HG02759 (cell line): ENCODE results near the gene APMAP.

Source experiments
- ATAC-seq: cut with Tn5 transposase; IDR thresholded peaks from one replicate; pipeline ENCODE4 v1.9.1; 2021; ENCODE audit warnings: mild to moderate bottlenecking, moderate library complexity; ENCODE audit not compliant: unreplicated experiment

APMAP gene, protein sequence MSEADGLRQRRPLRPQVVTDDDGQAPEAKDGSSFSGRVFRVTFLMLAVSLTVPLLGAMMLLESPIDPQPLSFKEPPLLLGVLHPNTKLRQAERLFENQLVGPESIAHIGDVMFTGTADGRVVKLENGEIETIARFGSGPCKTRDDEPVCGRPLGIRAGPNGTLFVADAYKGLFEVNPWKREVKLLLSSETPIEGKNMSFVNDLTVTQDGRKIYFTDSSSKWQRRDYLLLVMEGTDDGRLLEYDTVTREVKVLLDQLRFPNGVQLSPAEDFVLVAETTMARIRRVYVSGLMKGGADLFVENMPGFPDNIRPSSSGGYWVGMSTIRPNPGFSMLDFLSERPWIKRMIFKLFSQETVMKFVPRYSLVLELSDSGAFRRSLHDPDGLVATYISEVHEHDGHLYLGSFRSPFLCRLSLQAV

DNA sequence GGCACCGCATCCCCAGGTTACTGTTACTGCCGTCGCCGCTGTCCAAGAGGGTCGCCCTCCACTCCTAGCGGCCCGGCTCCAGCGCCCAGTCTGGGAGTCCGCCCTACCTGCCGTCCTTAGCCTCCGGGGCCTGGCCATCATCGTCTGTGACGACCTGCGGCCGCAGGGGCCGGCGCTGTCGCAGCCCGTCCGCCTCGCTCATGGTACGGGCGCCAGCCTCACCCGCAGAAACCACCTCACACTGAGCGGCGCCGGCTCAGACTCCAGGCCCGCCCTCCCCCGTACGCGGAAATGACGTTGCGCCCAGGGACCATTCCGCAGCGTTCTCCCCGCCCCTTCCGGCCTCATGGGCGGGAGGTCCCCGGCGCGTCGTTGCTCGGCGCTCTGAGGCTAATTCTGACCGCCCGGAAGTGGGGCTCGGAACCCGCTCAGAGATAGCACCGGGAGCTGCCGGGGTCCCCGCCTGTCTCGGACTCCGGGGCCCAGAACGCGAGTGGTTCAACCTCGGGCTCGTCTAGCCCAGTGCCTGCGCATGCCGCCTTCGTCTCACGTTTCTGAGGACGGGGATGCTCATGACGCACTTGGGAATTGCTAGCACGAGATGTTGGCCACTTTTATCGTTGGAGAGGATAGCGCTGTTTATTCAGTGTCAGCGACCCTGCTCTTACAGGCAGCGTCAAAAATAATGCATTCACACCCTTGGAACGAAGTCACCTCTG, at the start of gene APMAP:
Gene APMAP (minus strand): TSS at position 265 of the 719 bp plus-strand sequence. CDS start 63 bp downstream, at position 202.
- peak; percentile 96 for ATAC-seq

DNA sequence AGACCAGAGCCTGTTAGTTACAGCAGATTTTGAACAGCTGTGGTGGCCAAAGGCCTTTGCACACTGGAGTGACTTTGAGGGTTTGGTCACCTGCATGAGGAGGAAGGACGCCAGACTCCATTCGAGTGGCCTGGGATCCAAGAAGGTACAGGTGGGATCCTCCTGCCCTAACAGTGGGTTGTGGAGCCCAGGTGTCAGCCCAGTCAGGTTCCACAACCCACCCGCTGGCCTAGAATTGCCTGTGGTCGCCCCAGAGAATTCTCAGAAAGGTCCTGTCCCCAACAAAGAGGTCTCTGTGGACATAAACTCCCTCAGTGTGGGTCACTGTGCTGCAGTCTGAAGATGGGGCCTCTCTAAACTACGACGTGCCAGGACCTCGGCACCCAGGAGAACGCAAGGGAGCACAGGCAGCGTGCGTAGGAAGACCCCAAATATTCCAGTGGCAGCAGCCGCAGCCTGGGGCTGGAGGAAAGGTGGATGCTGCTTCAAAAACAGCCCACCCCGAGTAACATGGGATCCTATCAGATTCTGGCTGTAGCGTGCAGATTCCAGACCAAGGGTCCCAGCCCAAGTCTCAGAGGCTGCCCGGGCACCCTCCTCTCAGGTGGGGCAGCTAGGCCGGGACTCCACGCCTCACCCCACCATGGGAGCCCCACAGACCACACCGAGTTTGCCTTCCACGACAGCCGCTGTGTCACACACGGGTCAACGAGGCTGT, 49.4 kb upstream of the APMAP start:
- ATAC-seq: no peak

DNA sequence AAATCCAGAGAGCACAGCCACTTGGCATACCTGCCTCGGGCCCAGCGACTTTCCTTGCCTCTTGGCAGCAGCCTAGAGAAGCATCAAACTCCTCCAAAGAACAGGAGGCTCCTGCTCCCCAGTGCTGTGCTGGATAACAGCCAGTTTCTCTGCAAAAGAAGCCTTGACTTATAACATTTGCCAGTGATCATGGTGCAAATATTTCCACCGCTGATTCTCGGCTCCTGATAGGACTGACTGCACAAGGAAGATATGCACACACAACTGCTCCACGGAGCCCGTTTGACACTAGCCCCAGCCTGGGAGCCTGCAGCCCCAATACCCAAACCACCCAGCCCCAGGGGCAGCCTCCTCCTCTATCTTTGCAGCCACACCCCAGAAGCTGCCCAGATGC, 47.9 kb upstream of the APMAP start:
- no peak for ATAC-seq

DNA sequence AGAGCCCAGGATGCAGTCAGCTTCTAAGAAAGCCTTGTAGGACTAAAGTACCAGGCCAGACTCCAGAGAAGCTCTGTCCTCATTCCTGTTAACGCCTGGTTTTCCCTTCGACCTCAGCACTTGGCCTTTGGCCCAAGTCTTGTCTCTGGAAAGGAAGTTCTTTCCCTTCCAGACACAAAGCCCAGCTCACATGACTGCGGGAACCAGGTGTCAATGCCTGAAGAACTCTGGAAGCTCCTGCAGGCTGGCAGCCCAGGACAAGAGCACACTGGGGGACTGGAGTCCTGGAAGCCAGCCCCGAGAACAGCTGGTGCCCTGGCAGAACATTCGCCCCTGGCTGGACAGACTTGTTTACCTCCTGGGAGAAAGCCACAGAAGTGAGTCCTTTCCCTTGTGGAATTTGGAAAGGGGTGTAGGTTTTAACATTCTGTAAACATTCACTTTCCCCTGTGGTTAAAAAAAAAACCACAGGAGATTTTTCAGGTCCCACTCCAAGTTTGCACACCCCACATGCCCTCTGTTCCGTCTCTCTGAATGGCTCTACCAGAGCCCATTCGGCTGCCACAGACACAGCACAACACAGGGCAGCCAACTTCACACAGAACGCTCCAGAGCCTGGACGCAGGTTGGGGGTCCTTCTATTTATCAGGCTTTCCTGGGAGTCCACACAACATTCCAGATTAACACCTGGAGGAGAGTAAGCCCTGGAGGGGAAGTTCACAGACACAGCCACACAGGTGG, 47.3 kb upstream of the APMAP start:
- ATAC-seq: no peak

DNA sequence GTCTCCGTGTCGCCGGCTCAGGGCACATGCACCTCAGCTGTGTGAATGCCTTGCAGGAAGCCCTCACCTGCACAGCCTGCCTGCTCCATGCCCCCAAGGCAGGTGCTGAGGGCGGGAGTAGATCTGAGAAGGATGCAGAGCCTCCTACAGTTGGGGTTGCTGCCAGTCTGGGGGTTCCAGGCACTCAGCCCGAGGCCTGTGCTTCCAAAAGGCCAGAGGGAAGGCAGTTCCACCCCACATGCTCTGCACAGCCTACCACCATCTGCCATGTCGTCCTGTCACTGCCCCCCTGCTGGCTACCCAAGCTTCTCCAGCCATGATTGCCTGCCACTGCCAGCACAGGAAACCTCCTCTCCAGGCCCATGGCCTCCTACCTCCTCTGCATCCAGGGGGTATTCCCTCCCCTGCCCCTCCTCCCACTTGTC, 46.1 kb upstream of the APMAP start:
- no peak for ATAC-seq

DNA sequence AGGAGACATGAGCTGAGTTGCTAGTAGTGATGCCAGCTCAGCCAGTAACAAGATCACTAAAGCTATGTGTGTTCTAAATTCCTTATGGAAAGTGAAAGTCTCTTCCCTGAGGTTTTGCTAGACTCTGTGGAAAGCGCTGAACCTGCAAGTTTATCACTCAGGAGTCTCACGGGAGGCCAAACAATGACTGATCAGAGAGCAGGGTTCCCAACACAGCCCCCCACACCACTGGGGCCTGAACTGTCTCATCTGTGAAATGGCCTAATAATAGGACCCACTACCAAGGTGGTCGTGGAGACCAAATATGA, 45.5 kb upstream of the APMAP start:
- ATAC-seq: no peak

DNA sequence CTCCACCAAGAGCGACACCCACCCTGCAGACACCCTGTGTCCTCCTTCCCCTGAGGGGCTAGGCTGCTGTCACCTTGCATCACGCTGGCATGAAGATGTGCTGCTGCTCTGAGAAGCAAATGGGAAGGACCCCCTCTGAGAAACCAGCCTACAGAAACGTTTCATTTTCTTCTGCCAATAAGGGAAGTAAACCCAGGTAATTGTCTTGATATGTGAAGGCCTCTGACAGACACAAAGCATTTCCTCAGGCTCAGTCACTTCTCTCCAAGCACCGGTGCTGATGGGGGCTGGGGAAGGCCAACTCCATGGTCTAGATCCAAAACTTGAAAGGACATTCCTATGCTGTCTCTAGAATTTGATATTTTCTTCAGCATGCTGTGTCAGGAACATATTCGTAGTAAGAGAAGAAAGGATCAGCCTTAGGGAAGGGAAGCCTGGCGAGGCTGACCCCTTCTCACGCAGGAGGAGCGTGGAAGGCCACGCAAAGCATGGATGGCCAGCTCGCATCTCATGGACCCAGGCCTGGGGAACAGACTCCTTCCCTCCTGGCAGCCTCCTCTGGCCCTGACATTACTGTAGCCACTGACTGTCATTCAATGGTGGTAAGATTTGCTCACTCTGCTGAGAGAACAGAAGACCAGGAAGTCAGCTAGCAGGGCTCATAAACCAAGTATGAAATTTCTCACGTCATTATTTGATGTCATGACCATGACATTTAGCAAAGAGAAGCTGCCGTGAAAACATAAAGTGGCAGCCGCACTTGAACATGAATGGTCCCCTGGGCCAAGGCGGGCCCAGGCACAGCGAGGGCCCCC, 44.9 kb upstream of the APMAP start:
- ATAC-seq: no peak

DNA sequence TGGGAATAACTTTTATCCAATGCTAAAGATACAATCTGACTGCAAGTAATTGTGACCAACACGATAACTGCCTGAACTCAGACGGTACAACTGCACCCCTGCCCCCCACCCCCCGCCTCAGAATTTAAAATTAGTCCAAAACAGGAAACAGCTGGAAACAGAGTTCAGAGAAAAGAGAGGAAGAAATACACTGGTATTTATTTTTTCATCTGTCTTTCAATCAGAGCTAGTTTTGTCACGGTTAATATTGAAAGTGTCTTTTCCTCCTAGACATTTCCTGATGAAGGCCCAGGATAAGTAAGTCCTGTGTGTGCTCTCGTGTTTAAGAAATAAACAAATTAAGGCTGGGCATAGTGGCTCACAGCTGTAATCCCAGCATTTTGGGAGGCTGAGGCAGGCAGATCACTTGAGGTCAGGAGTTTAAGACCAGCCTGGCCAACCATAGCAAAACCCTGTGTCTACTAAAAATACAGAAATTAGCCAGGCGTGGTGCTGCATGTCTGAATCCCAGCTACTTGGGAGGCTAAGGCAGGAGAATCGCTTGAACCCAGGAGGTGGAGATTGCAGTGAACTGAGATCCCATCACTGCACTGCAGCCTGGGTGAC, 43.9 kb upstream of the APMAP start:
- ATAC-seq: no peak

DNA sequence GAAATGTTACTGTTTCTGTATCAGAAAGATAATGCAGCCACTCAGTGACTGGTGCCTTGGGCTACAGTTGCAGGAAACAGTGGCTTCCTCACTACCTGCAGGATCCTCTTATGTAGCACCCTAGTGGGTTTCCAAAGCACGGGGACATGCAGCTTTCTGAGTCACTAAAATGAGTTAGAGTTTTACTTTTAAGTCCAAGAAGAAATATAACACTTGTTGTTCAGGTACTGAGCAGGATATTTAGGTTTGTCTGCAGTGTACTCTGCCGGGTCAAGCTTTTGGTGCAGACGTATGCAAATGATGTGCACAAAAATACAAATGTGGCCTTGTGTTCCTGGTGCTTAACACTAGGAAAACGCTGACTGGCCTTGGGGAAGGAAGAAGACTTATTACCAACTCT, 43.4 kb upstream of the APMAP start:
- ATAC-seq: no peak

DNA sequence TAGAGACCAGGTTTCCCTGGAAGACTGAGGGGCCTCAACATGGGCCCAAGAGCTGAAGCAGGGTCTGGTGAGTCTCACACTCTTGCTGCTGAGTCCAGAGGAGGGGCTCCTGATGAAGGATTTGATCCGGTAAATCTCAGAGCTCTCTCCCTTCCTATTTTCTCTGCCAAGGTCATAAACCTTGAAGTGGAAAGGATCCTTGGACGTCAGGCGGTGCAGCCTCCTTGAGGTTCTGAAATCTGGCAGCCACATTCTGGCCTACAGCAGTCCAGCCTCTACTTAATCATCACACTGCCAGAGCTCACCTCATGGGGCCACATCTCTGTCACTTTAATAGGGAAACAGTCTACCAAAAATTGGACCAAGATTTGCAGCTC, 41.4 kb upstream of the APMAP start:
- no peak for ATAC-seq

DNA sequence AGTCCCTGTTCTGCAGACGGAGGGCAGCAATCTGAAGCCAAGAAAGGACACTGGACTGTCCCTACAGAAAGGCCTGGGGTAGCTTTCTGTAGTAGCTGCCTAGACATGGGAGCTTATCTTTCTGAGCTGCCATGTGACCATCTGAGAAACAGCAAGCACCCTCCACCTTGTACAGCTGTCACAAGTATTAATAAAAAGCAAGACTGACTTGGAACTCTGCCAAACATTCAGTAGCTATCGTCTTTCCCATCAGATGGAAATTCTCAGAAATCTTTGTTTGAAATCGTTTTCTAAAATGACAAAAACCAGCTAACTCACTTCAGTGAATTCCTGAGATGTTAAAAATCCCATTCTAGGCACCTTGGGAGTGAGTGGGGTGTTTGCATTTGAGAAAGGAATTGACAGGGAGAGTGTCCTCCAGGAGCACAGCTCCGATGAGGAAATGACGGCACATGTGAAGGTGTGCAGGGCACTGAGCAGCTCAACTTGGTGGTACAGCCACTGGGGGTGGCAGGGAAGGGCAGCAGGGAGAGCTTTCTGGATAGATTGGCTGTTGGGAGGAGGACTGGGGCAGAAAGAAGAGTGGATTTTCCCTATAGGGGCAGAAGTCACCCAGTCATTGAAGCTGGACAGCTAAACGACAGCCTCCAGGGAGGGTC, 40.8 kb upstream of the APMAP start:
- ATAC-seq: no peak

DNA sequence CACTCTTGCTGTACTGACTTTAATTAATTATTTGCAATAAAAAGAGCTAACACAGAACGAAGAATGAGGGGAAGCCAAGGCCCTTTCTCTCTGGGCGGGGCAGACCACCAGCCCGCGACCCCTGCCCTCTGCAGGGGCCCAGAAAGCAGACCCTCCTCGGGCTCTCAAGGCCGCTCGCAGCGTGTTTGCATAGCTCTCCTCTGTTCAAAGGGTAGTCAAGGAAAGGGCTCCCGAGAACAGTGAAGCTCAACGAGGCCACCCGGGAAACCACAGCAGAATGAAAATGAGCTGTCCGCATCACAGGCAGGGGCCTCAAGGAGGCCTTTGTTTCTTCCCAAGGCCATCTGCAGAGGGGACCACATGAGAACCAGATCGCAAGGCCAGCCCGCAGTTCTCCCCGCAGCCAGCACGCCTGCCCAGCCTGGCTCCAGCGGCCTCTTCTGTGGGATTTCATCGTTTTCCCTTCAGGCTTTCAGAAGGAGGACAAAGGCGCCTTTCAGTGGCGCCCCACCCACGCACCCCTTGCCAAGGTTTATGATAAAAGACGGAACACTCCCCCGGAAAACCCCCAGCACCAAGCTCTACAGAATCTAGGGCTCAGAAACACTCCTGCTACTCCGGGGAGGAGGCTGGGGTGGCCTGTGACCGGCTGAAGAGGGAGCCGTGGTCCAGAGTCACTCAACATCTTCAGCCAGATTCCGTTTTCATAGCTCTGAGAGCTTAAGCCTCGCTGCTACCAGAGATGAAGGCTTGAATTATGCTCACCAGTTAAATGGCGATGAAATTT, 40.1 kb upstream of the APMAP start:
- ATAC-seq: no peak

DNA sequence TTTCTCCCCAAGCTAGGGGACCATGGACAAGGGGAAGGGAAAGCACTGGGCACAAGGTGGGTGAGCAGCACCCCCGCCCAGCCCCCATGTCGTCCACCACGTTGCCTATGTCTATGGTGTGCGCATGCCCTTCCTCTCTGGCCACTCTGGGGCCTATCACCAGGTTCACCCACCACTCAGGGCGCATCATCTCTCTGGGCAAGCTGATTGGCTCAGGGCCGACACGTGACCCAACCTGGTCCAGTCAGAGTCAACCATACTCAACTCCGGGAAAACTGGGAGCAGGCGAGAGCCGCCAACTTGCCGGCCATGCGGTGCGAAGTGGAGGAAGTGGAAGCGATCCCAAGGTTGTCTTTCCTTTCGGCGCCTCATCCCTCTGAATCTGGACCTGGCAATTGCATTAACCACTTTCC, 39.5 kb upstream of the APMAP start:
- no peak for ATAC-seq

DNA sequence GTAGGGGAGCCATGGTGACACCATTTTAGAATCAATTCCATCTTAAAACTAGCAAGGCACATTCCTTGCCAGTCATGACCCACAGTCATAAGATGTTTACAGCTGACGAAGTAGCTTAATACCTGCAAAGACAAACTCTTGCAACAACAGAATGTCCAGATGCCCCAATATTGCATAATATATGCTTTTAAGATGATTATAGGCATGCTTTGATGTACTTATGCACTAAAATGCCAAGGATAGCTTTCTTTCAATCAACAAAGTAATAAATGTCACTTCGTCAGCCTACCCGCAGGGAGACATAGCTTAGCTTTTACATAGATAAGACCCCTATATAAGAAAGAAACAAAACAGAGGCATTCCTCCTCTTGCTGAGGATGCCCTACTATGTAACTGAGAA, 38.7 kb upstream of the APMAP start:
- ATAC-seq: no peak

DNA sequence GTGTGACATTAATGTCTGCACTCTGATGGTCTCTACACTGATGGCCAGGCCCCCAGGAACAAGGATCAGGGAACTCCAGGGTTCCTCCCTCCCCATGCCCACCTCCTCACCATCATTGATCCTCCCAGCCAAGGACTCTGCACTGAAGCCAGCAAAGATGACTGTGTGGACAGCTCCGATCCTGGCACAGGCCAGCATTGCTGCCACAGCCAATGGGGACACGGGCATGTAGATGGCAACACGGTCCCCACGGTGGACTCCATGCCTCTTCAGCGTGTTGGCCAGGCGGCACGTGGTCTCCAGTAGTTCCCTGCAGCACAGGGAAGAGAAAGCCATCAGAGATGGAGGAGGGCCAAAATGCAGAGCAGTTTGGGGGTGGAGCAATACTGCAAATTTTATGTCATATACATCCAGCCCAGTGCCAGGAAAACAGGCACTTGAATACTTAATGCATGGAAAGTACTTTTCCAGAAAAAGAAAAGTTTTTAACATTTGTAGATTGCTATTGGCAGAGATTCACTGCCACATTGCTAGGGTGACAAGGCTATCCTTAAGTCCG, 38.2 kb upstream of the APMAP start:
- ATAC-seq: no peak

DNA sequence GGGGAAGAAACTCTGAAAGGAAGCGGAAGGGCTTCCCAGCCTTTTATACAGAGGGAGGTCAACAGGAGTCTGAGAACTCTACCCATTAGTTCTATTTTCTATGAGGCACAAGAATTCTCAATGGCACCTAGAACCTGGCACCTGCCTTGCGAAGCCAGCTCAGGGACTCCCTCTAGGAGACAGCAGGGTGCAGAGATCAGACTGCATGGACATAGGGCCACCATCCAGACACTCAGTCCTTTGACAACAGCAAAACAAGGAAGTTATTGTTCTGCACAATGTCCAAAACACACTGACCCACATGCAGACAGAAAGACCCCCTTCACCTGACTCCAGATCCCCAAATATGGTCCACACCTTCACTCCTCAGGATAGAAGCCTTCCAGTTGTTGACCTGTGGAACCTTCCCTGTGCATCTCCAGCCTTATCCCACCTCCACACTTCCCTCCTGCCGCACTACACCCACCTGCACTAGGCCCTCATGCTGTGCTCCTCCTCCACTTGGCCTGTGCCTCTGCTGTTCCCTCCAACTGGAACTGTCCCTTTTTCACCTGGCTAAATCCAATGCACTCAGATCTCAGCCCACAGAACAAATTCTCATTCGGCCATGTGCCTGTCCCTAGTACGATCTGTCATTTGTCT, 37.6 kb upstream of the APMAP start:
- ATAC-seq: no peak

DNA sequence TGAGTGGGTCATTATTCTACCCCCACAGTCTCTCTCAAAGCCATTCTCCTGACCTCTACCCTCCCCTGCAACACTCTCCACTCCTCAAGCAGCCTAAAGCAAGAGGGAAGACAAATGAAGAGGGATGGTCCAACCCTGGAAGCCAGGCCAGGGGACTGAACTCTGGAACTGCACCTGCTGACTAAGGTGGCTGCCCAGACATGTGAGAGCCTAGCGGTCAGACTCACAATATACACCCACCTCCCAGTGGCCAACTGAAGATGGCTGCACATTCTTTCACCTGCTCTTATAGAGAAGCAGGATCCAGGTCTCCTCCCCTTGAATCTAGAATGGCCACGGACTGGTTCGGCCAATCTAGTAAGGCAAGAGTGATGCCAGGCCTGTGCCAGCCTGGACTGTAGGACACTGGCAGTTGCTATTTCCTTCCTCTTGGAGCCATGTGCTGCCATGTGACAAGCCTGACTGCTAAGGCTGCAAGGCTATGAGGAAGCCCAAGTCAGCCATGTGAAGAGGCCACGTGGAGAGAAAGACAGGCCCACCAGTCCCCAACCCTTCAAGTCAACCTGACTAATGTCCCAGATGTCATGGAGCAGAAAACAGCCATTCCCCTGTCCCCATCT, 33.5 kb upstream of the APMAP start:
- no peak for ATAC-seq
